Esophagus squamous epithelium (tissue), 4 donors: ENCODE measurements around the gene PSMD11.
"Not testable (repeated sequence)": the region's sequence is repeated elsewhere in the genome, so short reads cannot be mapped to it uniquely, and the experiment has no call there.

Experiments
- CTCF ChIP-seq, 6 experiments: fragments of 450-650 bp in 4 of 6; fragments of 200-600 bp in 2 of 6; sonication (generic) in 2 of 6; IDR thresholded peaks; one replicate each; pipeline ENCODE4 v1.5.1; 2016 to 2019; ENCODE audit warnings: antibody characterized with exemption in 6 of 6, mild to moderate bottlenecking in 4 of 6, moderate library complexity in 4 of 6
- POLR2A ChIP-seq, 4 donors: fragments of 450-650 bp; IDR thresholded peaks; one replicate each; pipeline ENCODE4 v1.6.1; 2017; ENCODE audit warnings: antibody characterized with exemption in 4 of 4, mild to moderate bottlenecking in 4 of 4, moderate library complexity in 3 of 4

GRCh38 chr17:32410085-32410484, 34.2 kb upstream of the PSMD11 start:
- TF ChIP-seq CTCF, POLR2A (IDR thresholded peaks at IDR 0.05): not testable (repeated sequence)
